Limb (tissue), 2 donors: ENCODE results near the gene SLC22A3.
"Not testable (repeated sequence)": the region's sequence is repeated elsewhere in the genome, so short reads cannot be mapped to it uniquely, and the experiment has no call there.

Experiments
- DNase-seq, 2 donors: peaks; one replicate each; pipeline ENCODE4 v3.0.0-alpha.2; 2016; ENCODE audit errors: extremely low spot score in 2 of 2

The SLC22A3 gene

GRCh38 chr6:160438481-160438880 is 90.3 kb downstream of the SLC22A3 start:
- no peak for DNase-seq

- DNase-seq, result no peak
These were observed 91.6 kb downstream of the SLC22A3 start for GRCh38 chr6:160439751-160440150.

- no peak for DNase-seq
These were observed 94.0 kb downstream of the SLC22A3 start for GRCh38 chr6:160442151-160442550.

GRCh38 chr6:160445130-160445529 is 97.0 kb downstream of the SLC22A3 start:
- DNase-seq, result no peak

- no peak for DNase-seq
These were observed 99.2 kb downstream of the SLC22A3 start for GRCh38 chr6:160447350-160447749.

GRCh38 chr6:160449787-160450186 is 101.6 kb downstream of the SLC22A3 start:
- DNase-seq, result not testable (repeated sequence)

- DNase-seq, result no peak
These were observed 102.7 kb downstream of the SLC22A3 start for GRCh38 chr6:160450849-160451248.

GRCh38 chr6:160454303-160454702 is 106.1 kb downstream of the SLC22A3 start:
- DNase-seq, result no peak

GRCh38 chr6:160455081-160455480 is 106.9 kb downstream of the SLC22A3 start:
- no peak for DNase-seq

GRCh38 chr6:160455541-160456213 is 107.5 kb downstream of the SLC22A3 start:
- peak; percentile 84 to 90 for DNase-seq

- DNase-seq, result no peak
These were observed 108.0 kb downstream of the SLC22A3 start for GRCh38 chr6:160456214-160456546.

GRCh38 chr6:160457823-160458222 is 109.6 kb downstream of the SLC22A3 start:
- no peak for DNase-seq

- DNase-seq, result no peak
These were observed 113.5 kb downstream of the SLC22A3 start for GRCh38 chr6:160461641-160462040.

- no peak for DNase-seq
These were observed 113.9 kb downstream of the SLC22A3 start for GRCh38 chr6:160462116-160462515.

- DNase-seq, result no peak
These were observed 114.5 kb downstream of the SLC22A3 start for GRCh38 chr6:160462551-160463109.

- DNase-seq, result no peak
These were observed 116.6 kb downstream of the SLC22A3 start for GRCh38 chr6:160464744-160465143.

GRCh38 chr6:160467261-160467871 is 119.2 kb downstream of the SLC22A3 start:
- not testable (repeated sequence) for DNase-seq

GRCh38 chr6:160469153-160469552 is 121.0 kb downstream of the SLC22A3 start:
- no peak for DNase-seq

GRCh38 chr6:160476056-160476455 is 127.9 kb downstream of the SLC22A3 start:
- DNase-seq, result not testable (repeated sequence)

- DNase-seq, result not testable (repeated sequence)
These were observed 128.9 kb downstream of the SLC22A3 start for GRCh38 chr6:160477072-160477471.

- DNase-seq, result no peak
These were observed 129.7 kb downstream of the SLC22A3 start for GRCh38 chr6:160477901-160478300.

- DNase-seq, result no peak
These were observed 138.9 kb downstream of the SLC22A3 start for GRCh38 chr6:160487116-160487515.

- no peak for DNase-seq
These were observed 140.9 kb downstream of the SLC22A3 start for GRCh38 chr6:160489091-160489490.
